Dendritic cell treated with granulocyte-macrophage colony-stimulating factor and Interleukin-4, amounts not matched to agents 40 ng/mL and 50 ng/mL, for 4 days (primary cell): ENCODE results near the gene RAD51B.

Experiments
- H3K27ac Mint-ChIP-seq: one replicate; pipeline ENCODE4 v1.8.0; 2022; ENCODE audit warnings: mild to moderate bottlenecking, mixed read lengths
- H3K27me3 Mint-ChIP-seq: one replicate; pipeline ENCODE4 v1.8.0; 2022; ENCODE audit warnings: mild to moderate bottlenecking, mixed read lengths
- H3K36me3 Mint-ChIP-seq: one replicate; pipeline ENCODE4 v1.8.0; 2022; ENCODE audit warnings: low read depth, mixed read lengths
- H3K4me1 Mint-ChIP-seq: one replicate; pipeline ENCODE4 v1.8.0; 2022; ENCODE audit warnings: low read depth, mixed read lengths
- H3K4me3 Mint-ChIP-seq: one replicate; pipeline ENCODE4 v1.8.0; 2022; ENCODE audit warnings: mild to moderate bottlenecking, moderate library complexity, mixed read lengths
- H3K9me3 Mint-ChIP-seq: one replicate; pipeline ENCODE4 v1.8.0; 2022; ENCODE audit warnings: mixed read lengths
- intact Hi-C: fragments of 100-400 bp; cut with micrococcal nuclease; formaldehyde crosslinking; loops from one replicate; pipeline ENCODE4 v1.15.0; 2022

RAD51B gene

DNA sequence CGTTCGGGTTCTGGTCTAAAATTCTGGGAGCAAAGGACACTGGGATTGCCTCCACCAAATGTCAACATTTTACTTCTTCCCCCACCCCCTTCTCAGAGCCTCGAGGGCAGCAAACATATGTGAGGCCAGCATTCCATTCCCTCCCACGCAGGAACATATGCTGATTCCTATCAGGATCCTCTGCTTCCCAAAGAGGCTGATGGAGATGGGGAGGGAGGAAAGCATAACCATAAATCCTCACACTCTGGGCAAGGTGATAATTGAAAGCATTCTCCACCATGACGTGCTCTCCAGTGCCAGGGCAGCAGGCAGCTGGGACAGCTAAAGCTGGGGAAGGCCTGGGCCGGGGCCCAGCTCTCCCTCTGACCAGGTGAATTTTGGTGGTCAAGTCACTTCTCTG is 578.2 kb downstream of the RAD51B start:
- intact Hi-C loops, result loop anchor here (5.0 kb wide), 1 partner anchor 394 kb away; the partner anchor contains the start of gene ZFP36L1

DNA sequence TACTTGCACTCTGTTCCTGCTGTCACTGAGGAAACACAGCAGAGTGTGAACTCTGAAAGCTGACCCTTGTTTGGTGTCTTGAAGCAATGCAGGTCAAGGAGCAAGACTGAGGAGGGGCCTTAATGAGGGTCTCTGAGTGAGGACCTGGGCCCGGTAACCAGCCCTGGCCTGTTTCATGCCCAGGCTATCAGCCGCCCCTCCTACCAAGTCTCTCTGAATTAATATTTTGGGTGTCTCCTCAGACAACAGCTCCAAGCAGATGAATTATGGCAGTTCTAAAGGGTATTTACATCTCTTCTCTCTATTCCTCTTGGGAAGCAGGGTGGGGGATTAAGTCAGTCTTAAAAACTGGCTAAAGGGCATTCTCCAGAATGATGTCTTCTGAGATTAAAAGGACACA is 578.8 kb downstream of the RAD51B start:
- Mint-ChIP-seq H3K9me3 (no peaks in the 10 kb centered on the region), H3K4me1 (peaks cover 58% of the 10 kb centered on the region), H3K27me3 (no peaks in the 10 kb centered on the region), H3K27ac (peak overlapping the region; percentile 95), H3K4me3 (no peak overlapping the region), H3K36me3 (peaks cover 15% of the 10 kb centered on the region)
- intact Hi-C loops, result loop anchor here (5.0 kb wide), 1 partner anchor 394 kb away; the partner anchor contains the start of gene ZFP36L1

More for the DNA sequence above, 578.2 kb downstream of the RAD51B start:
- Mint-ChIP-seq H3K27me3 (no peaks in the 10 kb centered on the region), H3K9me3 (no peaks in the 10 kb centered on the region), H3K4me3 (peak overlapping the region; percentile 2), H3K27ac (peak overlapping the region; percentile 95), H3K36me3 (peaks cover 15% of the 10 kb centered on the region), H3K4me1 (peaks cover 58% of the 10 kb centered on the region)

DNA sequence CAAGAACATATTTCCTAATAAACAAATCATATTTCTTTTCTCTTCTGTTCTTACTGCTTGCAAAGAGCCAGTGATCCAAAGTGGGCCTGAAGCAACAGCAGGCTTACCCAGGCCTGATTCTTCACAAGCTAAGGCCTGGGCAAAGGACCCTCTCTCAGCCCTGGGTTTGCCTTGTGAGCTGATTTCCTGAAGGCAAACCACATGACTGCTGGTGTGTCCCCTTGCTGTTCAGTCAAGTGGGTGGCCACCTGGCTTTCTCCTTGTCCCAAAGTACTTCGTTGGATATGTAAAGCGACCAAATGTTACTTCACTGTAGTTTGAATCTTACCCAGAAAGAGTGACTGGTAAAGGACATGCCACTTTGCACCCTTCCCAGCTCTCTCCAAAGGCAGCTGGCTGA is 580.4 kb downstream of the RAD51B start:
- H3K36me3 Mint-ChIP-seq, result peaks cover 9% of the 10 kb centered on the region
- H3K27me3 Mint-ChIP-seq, result no peaks in the 10 kb centered on the region
- H3K4me1 Mint-ChIP-seq, result peaks cover 50% of the 10 kb centered on the region
- H3K9me3 Mint-ChIP-seq, result no peaks in the 10 kb centered on the region
- no peak overlapping the region for H3K4me3 Mint-ChIP-seq
- H3K27ac Mint-ChIP-seq, result peak overlapping the region; percentile 56
- intact Hi-C loops, result loop anchor here (5.0 kb wide), 2 partner anchors 33 to 392 kb away; partner anchors contain the start of gene ZFP36L1

DNA sequence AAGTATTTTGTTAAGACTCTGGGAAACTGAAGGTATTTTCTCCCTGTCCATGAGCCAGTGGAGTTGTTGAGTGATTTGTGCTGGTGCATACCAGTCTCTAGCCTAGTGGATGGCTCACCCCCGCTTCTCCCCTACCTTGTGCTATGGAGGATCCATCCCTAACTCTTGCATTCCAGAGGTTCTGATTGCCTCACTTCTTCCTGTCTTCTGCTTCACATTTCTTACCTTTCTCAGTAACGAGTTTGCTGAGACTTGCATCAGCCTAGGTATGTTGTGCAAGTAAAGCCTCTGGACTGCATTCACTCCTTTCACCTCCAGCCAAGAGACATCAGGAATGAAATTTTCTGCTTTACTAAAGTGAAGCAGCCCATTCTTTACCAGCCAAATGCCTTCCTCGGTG is 581.7 kb downstream of the RAD51B start:
- H3K36me3 Mint-ChIP-seq, result no peaks in the 10 kb centered on the region
- intact Hi-C loops, result loop anchor here (5.0 kb wide), 1 partner anchor 34 kb away; no protein-coding TSS in a partner anchor
- H3K4me1 Mint-ChIP-seq, result peaks cover 37% of the 10 kb centered on the region
- H3K4me3 Mint-ChIP-seq, result no peak overlapping the region
- no peaks in the 10 kb centered on the region for H3K9me3 Mint-ChIP-seq
- no peak overlapping the region for H3K27ac Mint-ChIP-seq
- H3K27me3 Mint-ChIP-seq, result no peaks in the 10 kb centered on the region

DNA sequence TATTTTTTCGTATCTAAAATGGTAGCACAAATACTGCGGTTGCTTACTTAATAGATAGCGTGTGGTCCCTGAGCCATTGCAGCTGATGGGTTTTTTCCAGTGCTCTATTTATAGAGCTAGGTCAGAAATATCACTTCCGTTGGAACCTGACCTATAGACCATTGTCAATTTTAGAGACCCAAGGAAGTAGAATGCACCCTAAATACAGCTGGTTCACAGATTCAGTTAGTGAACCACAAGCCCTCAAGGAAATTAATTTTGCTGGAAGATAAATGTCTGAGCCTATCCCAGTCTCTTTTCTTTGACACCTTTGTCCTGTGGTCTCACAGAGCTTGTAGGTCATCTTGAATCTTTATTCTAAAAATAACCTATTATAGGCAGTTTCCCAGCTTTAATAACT is 582.3 kb downstream of the RAD51B start:
- no peaks in the 10 kb centered on the region for H3K27me3 Mint-ChIP-seq
- H3K36me3 Mint-ChIP-seq, result no peaks in the 10 kb centered on the region
- no peak overlapping the region for H3K27ac Mint-ChIP-seq
- peaks cover 37% of the 10 kb centered on the region for H3K4me1 Mint-ChIP-seq
- intact Hi-C loops, result loop anchor here (5.0 kb wide), 1 partner anchor 35 kb away; no protein-coding TSS in a partner anchor
- H3K4me3 Mint-ChIP-seq, result no peak overlapping the region
- no peaks in the 10 kb centered on the region for H3K9me3 Mint-ChIP-seq

DNA sequence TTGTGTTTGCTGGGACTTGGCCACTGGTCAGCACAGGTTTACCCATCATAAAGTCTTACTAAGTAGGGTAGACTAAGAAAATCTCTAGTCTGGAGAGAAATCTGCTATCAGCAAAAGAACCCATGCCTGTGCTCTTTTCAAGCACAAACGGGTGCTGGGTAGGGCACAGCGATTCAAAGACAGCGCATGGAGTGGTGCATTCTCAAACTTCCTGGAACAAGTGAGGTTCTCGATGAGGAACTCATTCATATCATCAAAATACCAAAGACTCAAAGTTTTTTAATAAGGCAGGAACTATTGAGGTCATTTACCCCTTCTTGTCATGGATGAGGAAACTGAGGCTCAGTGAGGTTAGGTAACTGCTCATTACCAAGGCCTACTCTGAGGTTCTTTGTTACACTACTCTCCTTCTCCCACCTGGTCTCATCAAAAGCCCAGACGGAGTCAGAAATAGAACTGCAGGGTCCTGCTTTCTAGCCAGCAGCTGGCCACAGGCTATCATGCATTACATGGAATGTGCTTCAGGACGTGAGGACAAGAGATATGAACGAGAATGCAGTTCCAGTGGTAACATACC is 583.0 kb downstream of the RAD51B start:
- H3K4me3 Mint-ChIP-seq, result no peak overlapping the region
- H3K9me3 Mint-ChIP-seq, result no peaks in the 10 kb centered on the region
- H3K27ac Mint-ChIP-seq, result no peak overlapping the region
- no peaks in the 10 kb centered on the region for H3K27me3 Mint-ChIP-seq
- H3K36me3 Mint-ChIP-seq, result no peaks in the 10 kb centered on the region
- H3K4me1 Mint-ChIP-seq, result peaks cover 34% of the 10 kb centered on the region
- intact Hi-C loops, result loop anchor here (5.0 kb wide), 1 partner anchor 35 kb away; no protein-coding TSS in a partner anchor

DNA sequence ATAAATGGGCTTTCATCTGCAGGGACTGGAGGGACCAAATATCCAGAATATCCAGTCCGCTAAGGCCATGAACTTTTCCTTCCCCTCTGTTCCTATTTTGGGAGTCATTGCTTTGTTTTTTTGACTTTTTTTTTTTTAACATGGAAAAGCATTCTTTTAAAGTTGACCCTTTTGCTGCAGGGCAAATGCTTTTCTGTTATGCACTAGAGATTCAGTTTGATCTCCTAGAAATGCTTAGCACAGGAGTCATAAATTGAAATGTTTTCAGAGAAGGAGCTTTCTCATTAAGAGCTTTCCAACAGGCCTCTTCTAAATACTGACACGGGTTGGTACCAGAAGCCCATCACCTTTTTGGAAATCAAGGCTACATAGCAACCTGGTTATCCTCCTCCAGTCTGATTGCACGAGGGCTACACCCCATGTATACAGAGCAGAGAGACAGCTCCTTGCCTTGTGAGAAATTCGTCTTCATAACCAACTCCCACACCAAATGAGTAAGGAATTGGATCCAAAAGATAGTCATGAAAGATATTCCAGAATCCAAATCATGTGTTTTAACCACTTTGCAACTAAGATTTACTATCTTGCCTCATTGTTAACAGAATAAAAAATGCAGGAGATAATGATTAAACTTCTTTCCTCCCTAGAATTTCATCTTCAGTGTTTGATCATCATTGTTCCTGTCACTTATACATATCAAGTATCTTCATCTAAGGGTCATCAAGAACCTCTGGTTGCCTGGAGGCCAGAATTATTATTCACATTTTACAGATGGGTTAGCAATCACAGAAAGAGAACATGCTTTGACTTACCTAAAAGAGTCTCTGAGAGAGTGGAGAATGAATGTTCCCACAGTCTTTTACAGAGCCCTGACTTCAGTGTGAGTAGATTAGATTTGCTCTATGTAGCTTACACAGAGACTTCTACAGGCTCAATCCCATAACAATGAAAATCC is 583.9 kb downstream of the RAD51B start:
- intact Hi-C loops, result loop anchor here (5.0 kb wide), 1 partner anchor 36 kb away; no protein-coding TSS in a partner anchor
- no peaks in the 10 kb centered on the region for H3K36me3 Mint-ChIP-seq
- no peak overlapping the region for H3K27ac Mint-ChIP-seq
- no peaks in the 10 kb centered on the region for H3K9me3 Mint-ChIP-seq
- H3K27me3 Mint-ChIP-seq, result no peaks in the 10 kb centered on the region
- no peak overlapping the region for H3K4me3 Mint-ChIP-seq
- peaks cover 32% of the 10 kb centered on the region for H3K4me1 Mint-ChIP-seq

DNA sequence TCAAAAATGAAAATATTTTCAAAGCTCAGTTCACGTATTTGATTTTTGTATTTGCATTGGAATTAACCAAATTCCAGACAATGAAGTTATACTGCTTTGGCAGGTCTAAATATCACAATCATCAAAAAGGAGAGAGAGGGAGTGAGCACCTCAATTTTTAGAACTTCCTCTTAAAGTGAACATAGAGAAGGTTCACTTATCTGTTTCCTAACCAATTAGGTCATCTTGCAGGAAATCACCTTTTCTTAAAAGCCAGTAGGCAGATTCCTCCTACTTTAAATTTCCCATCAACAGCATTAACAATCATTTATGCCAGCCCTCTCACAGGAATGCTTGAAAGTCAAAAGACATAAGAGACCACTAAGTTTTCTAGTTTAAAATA is 584.6 kb downstream of the RAD51B start:
- H3K27ac Mint-ChIP-seq, result peak overlapping the region; percentile 48
- no peaks in the 10 kb centered on the region for H3K27me3 Mint-ChIP-seq
- intact Hi-C loops, result loop anchor here (5.0 kb wide), 1 partner anchor 37 kb away; no protein-coding TSS in a partner anchor
- no peaks in the 10 kb centered on the region for H3K36me3 Mint-ChIP-seq
- peaks cover 34% of the 10 kb centered on the region for H3K4me1 Mint-ChIP-seq
- no peaks in the 10 kb centered on the region for H3K9me3 Mint-ChIP-seq
- H3K4me3 Mint-ChIP-seq, result no peak overlapping the region

DNA sequence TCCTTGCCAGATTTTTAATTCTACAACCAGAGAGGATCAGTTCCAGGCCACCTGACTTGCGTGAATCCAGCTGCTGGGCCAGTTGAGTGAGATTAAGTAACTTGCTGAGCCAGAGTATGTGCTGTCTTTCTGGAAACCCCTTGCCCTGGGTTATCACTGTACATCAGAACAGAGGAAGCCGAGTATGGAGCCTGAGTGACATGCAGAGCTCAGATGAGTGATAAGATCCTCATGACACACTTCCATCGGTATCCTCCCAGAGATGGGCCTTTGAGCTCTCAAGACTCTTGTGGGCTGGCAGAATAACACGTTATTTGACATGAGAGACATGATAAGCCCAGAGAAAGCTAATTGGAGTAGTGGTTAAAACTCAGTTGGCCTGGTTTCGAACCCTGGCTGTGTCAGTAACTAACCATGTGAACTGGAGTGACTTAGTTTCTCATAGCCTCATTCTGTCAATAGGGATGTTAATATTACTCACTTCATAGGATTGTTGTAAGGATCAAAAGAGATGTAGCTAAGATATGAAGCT is 585.1 kb downstream of the RAD51B start:
- Mint-ChIP-seq H3K27me3 (no peaks in the 10 kb centered on the region), H3K4me3 (no peak overlapping the region), H3K27ac (peak overlapping the region; percentile 48), H3K4me1 (peaks cover 40% of the 10 kb centered on the region), H3K9me3 (no peaks in the 10 kb centered on the region), H3K36me3 (no peaks in the 10 kb centered on the region)
- intact Hi-C loops, result loop anchor here (5.0 kb wide), 1 partner anchor 37 kb away; no protein-coding TSS in a partner anchor

DNA sequence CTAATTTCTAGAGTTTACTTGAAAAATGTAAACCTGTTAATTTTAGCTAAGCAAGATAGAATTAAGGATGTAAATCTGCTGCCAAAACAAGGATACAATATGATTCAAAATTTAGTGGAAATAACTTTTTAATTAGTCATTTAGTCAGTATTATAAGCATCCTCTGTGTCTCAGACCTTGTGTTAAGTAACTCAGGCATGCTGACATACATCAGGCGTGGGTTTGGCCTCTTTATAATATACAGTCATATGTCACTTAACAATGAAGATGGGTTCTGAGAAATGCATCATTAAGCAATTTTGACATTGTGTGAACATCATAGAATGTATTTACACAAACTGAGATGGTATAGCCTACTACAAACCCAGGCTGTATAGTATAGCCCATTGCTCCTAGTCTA is 586.4 kb downstream of the RAD51B start:
- H3K4me3 Mint-ChIP-seq, result no peak overlapping the region
- peaks cover 41% of the 10 kb centered on the region for H3K4me1 Mint-ChIP-seq
- no peaks in the 10 kb centered on the region for H3K36me3 Mint-ChIP-seq
- H3K9me3 Mint-ChIP-seq, result no peaks in the 10 kb centered on the region
- no peaks in the 10 kb centered on the region for H3K27me3 Mint-ChIP-seq
- no peak overlapping the region for H3K27ac Mint-ChIP-seq
- intact Hi-C loops, result no loop called here

DNA sequence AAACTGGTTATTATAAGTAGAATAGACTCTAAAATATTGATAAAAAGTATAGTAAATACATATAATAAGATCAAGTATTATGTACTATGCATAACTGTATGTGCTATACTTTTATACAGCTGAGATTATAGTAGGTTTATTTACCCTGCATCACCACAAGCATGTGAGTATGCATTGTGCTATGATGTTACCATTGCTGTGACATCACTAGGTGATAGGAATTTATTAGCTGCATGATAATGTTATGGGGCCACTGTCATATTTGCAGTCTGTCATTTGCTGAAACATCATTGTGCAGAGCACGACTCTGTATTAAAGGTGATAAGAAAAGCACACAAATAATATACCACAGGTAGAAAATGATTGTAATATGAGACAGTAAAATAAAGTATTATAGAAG is 587.7 kb downstream of the RAD51B start:
- intact Hi-C loops, result no loop called here
- H3K4me3 Mint-ChIP-seq, result no peak overlapping the region
- peak overlapping the region; percentile 17 for H3K27ac Mint-ChIP-seq
- no peaks in the 10 kb centered on the region for H3K36me3 Mint-ChIP-seq
- H3K27me3 Mint-ChIP-seq, result no peaks in the 10 kb centered on the region
- H3K4me1 Mint-ChIP-seq, result peaks cover 41% of the 10 kb centered on the region
- H3K9me3 Mint-ChIP-seq, result no peaks in the 10 kb centered on the region

DNA sequence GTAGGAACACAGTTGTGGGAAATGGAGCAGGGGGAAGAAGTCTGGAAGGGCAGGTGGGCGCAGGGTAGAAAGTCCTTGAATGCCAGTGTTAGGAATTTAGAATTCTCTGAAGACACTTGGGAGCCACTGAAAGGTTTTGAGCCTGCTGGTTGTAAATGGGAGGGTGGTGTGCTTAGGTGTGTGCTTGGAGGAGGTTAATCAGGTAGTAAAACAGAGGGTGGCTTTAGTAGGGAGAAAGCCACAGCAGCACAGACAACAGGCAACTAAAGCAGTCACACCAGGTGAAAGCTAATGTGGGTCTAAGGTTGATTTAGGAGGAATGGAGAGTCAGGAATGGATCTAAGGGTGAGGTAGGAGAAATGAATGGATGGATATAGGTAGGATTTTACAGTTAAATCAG is 588.2 kb downstream of the RAD51B start:
- H3K27me3 Mint-ChIP-seq, result no peaks in the 10 kb centered on the region
- peaks cover 41% of the 10 kb centered on the region for H3K4me1 Mint-ChIP-seq
- H3K27ac Mint-ChIP-seq, result peak overlapping the region; percentile 17
- H3K9me3 Mint-ChIP-seq, result no peaks in the 10 kb centered on the region
- intact Hi-C loops, result no loop called here
- no peaks in the 10 kb centered on the region for H3K36me3 Mint-ChIP-seq
- H3K4me3 Mint-ChIP-seq, result no peak overlapping the region

DNA sequence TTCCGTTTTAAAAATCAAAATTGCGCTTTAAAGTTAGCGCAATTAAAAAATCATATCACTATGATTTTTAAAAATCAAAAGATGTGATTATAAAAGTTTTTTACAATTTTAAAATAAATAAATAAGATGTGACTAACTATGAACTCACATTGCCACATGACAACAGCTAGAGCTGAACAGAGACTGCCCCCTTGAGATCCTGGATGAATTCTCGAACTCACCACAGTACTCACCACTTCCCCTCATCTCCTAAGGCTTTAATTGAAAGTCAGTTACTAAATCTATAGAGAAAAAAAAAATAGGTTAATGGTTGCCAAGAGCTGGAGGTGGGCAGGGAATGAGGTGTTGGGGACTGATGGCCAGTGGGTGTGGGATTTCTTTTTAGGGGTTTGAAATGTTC is 589.1 kb downstream of the RAD51B start:
- Mint-ChIP-seq H3K9me3 (no peaks in the 10 kb centered on the region), H3K36me3 (no peaks in the 10 kb centered on the region), H3K27me3 (no peaks in the 10 kb centered on the region), H3K4me3 (no peak overlapping the region), H3K27ac (peak overlapping the region; percentile 80), H3K4me1 (peaks cover 35% of the 10 kb centered on the region)
- intact Hi-C loops, result no loop called here

DNA sequence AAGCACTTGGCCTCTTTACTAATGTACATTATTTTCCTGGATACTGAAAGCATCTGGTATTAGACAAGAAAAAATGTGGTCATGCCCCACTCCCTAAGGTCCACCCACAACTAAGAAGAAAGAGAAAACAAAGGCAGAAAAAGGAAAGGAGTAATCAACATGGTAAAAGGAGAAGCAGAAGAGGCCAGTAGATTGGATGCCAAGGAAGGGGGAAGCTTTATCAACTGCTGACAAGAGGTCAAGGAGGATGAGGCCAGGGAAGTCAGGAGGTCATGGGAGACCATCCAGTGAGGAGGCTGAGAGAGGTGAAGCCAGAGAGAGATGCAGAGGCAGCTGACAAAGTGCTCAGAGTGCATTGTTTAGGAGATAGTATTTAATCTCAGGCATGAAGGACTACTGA is 589.8 kb downstream of the RAD51B start:
- H3K9me3 Mint-ChIP-seq, result no peaks in the 10 kb centered on the region
- H3K27me3 Mint-ChIP-seq, result no peaks in the 10 kb centered on the region
- no peak overlapping the region for H3K4me3 Mint-ChIP-seq
- peak overlapping the region; percentile 80 for H3K27ac Mint-ChIP-seq
- intact Hi-C loops, result no loop called here
- H3K36me3 Mint-ChIP-seq, result no peaks in the 10 kb centered on the region
- H3K4me1 Mint-ChIP-seq, result peaks cover 32% of the 10 kb centered on the region
